CD4-positive, alpha-beta T cell (primary cell): ENCODE results near the gene PDZRN3. TPM values are rescaled to one million over a fixed set of nuclear protein-coding genes. Genes with fewer than 3 reads are reported as not detected.

Experiments used
- ATAC-seq: fragments of 200-7000 bp; cut with Tn5 transposase; one replicate; pipeline ENCODE4 v1.10.0; 2022; ENCODE audit warnings: mild to moderate bottlenecking; ENCODE audit not compliant: poor library complexity
- CTCF ChIA-PET: fragments of 350-600 bp; sonication (Branson Sonifier 250); formaldehyde crosslinking; loops from one replicate; lab custom pipeline; 2021; ENCODE audit warnings: antibody characterized with exemption, inconsistent platforms; lab: Charles Lee
- POLR2A ChIA-PET: fragments of 350-600 bp; sonication (Branson Sonifier 250); formaldehyde crosslinking; loops from one replicate; lab custom pipeline; 2021; ENCODE audit warnings: antibody characterized with exemption, inconsistent platforms; lab: Charles Lee
- DNase-seq, 14 experiments: peaks; one replicate each; pipeline ENCODE4 v3.0.0-alpha.2; 2013 to 2020; ENCODE audit warnings: mixed read lengths in 2 of 14
- H3K27ac ChIP-seq, 2 donors: one replicate each; pipeline versions ENCODE4 v1.5.1 to v1.7.0; 2013; ENCODE audit warnings: low read length in 2 of 2, low read depth in 1 of 2, mild to moderate bottlenecking in 1 of 2
- H3K27me3 ChIP-seq, 2 experiments: 1 replicate in 1 of 2; 2 replicates in 1 of 2; pipeline versions ENCODE4 v1.6.1 to v1.7.0; 2013; ENCODE audit warnings: low read length in 2 of 2, control low read depth in 1 of 2, mild to moderate bottlenecking in 1 of 2, moderate library complexity in 1 of 2; ENCODE audit not compliant: insufficient read depth in 2 of 2, control insufficient read depth in 1 of 2
- H3K36me3 ChIP-seq: one replicate; pipeline ENCODE4 v1.6.1; 2013; ENCODE audit warnings: low read length, control low read depth; ENCODE audit not compliant: insufficient read depth
- H3K4me1 ChIP-seq: one replicate; pipeline ENCODE4 v1.6.1; 2013; ENCODE audit warnings: low read length, control low read depth; ENCODE audit not compliant: insufficient read depth
- H3K4me3 ChIP-seq: one replicate; pipeline ENCODE4 v1.5.1; 2013; ENCODE audit warnings: mild to moderate bottlenecking, low read length, moderate library complexity
- H3K9me3 ChIP-seq, 2 experiments: 1 replicate in 1 of 2; 2 replicates in 1 of 2; pipeline versions ENCODE4 v1.6.1 to v1.7.0; 2013; ENCODE audit warnings: low read length in 2 of 2, mild to moderate bottlenecking in 2 of 2, control low read depth in 1 of 2, moderate library complexity in 1 of 2; ENCODE audit not compliant: control insufficient read depth in 1 of 2, insufficient read depth in 1 of 2
- H3K27ac Mint-ChIP-seq: one replicate; pipeline ENCODE4 v1.8.0; 2020; ENCODE audit warnings: mixed read lengths
- H3K27me3 Mint-ChIP-seq: one replicate; pipeline ENCODE4 v1.8.0; 2021; ENCODE audit warnings: mixed read lengths
- H3K36me3 Mint-ChIP-seq: one replicate; pipeline ENCODE4 v1.8.0; 2021; ENCODE audit warnings: low read depth, mixed read lengths
- H3K4me1 Mint-ChIP-seq: one replicate; pipeline ENCODE4 v1.8.0; 2021; ENCODE audit warnings: low read depth, mixed read lengths
- H3K4me3 Mint-ChIP-seq: one replicate; pipeline ENCODE4 v1.8.0; 2020; ENCODE audit warnings: mild to moderate bottlenecking, mixed read lengths
- H3K9me3 Mint-ChIP-seq: one replicate; pipeline ENCODE4 v1.8.0; 2020; ENCODE audit warnings: mixed read lengths
- CTCF ChIP-seq: fragments of 200-600 bp; IDR thresholded peaks from one replicate; pipeline ENCODE4 v1.8.0; 2022; ENCODE audit warnings: antibody characterized with exemption, mild to moderate bottlenecking
- intact Hi-C, 2 experiments: fragments of 100-400 bp; cut with DNase I in 1 of 2; cut with micrococcal nuclease in 1 of 2; formaldehyde crosslinking; loops; one replicate each; pipeline versions ENCODE4 v1.15.1 to v1.9.0; 2023 to 2025; cut with DNase I, micrococcal nuclease
- total RNA-seq, 174 experiments: library from RNA in 2 of 174; stranded (reverse) in 2 of 174; gene quantifications; one replicate each; pipeline ENCODE4 v1.2.3 and lab custom pipeline; 2021 to 2026

PDZRN3 gene
- total RNA-seq, 2 experiments from 2014 or later = not detected

- POLR2A ChIA-PET = no interaction called here
- no peak for TF ChIP-seq CTCF
- Histone ChIP-seq H3K27ac (no peak overlapping the region), H3K27me3 (no peaks in the 10 kb centered on the region), H3K9me3 (peaks cover 0 to 3% of the 10 kb centered on the region in 2 experiments), H3K36me3 (no peaks in the 10 kb centered on the region), H3K4me1 (no peaks in the 10 kb centered on the region), H3K4me3 (no peak overlapping the region)
- Mint-ChIP-seq H3K9me3 (no peaks in the 10 kb centered on the region), H3K36me3 (no peaks in the 10 kb centered on the region), H3K27me3 (peaks cover 33% of the 10 kb centered on the region), H3K4me1 (no peaks in the 10 kb centered on the region), H3K4me3 (no peak overlapping the region), H3K27ac (no peak overlapping the region)
- CTCF ChIA-PET = no interaction called here
- ATAC-seq = no peak
- no peak for DNase-seq
- intact Hi-C loops = no loop called here
These were observed 124.4 kb downstream of the PDZRN3 start for GRCh38 chr3:73500321-73500720.

- POLR2A ChIA-PET = no interaction called here
- H3K4me3 Mint-ChIP-seq = no peak overlapping the region
- H3K4me1 Mint-ChIP-seq = no peaks in the 10 kb centered on the region
- peaks cover 33% of the 10 kb centered on the region for H3K27me3 Mint-ChIP-seq
- intact Hi-C loops = no loop called here
- H3K36me3 Mint-ChIP-seq = no peaks in the 10 kb centered on the region
- no peaks in the 10 kb centered on the region for H3K4me1 ChIP-seq
- peaks cover 0 to 3% of the 10 kb centered on the region in 2 experiments for H3K9me3 ChIP-seq
- no peak overlapping the region for H3K27ac Mint-ChIP-seq
- CTCF ChIA-PET = no interaction called here
- H3K36me3 ChIP-seq = no peaks in the 10 kb centered on the region
- ATAC-seq (no peak), DNase-seq (no peak)
- H3K4me3 ChIP-seq = no peak overlapping the region
- no peaks in the 10 kb centered on the region for H3K27me3 ChIP-seq
- no peak for TF ChIP-seq CTCF
- H3K9me3 Mint-ChIP-seq = no peaks in the 10 kb centered on the region
- H3K27ac ChIP-seq = no peak overlapping the region
These were observed 125.0 kb downstream of the PDZRN3 start for GRCh38 chr3:73499787-73500186.

- Histone ChIP-seq H3K4me1 (no peaks in the 10 kb centered on the region), H3K27ac (no peak overlapping the region), H3K9me3 (peaks cover 0 to 3% of the 10 kb centered on the region in 2 experiments), H3K4me3 (no peak overlapping the region), H3K36me3 (no peaks in the 10 kb centered on the region), H3K27me3 (no peaks in the 10 kb centered on the region)
- no peaks in the 10 kb centered on the region for H3K36me3 Mint-ChIP-seq
- no peak for TF ChIP-seq CTCF
- POLR2A ChIA-PET = no interaction called here
- H3K4me1 Mint-ChIP-seq = no peaks in the 10 kb centered on the region
- no peaks in the 10 kb centered on the region for H3K9me3 Mint-ChIP-seq
- H3K27ac Mint-ChIP-seq = no peak overlapping the region
- DNase-seq = no peak
- intact Hi-C loops = no loop called here
- peaks cover 36% of the 10 kb centered on the region for H3K27me3 Mint-ChIP-seq
- no peak overlapping the region for H3K4me3 Mint-ChIP-seq
- CTCF ChIA-PET = no interaction called here
- ATAC-seq = no peak
These were observed 125.7 kb downstream of the PDZRN3 start for GRCh38 chr3:73498764-73499622.
